Activated CD8-positive, alpha-beta memory T cell treated with anti-CD3 and anti-CD28 coated beads for 48 hours (primary cell): Measurements from ENCODE around the gene PLEKHN1.
"Not testable (repeated sequence)": the region's sequence is repeated elsewhere in the genome, so short reads cannot be mapped to it uniquely, and the experiment has no call there.

Experiments used
- DNase-seq, 3 experiments: peaks; one replicate each; pipeline ENCODE4 v3.0.0-alpha.2; 2020; ENCODE audit warnings: low read depth in 2 of 3, low spot score in 2 of 3

The PLEKHN1 gene

DNA sequence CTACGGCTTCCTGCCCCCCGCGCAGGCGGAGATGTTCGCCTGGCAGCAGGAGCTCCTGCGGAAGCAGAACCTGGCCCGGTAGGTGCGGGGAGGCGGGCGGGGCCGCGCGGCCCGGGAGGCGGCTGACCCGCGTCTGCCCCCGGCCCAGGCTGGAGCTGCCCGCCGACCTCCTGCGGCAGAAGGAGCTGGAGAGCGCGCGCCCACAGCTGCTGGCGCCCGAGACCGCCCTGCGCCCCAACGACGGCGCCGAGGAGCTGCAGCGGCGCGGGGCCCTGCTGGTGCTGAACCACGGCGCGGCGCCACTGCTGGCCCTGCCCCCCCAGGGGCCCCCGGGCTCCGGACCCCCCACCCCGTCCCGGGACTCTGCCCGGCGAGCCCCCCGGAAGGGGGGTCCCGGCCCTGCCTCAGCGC lies 23.9 kb upstream of the PLEKHN1 start:
- DNase-seq = no peak

DNA sequence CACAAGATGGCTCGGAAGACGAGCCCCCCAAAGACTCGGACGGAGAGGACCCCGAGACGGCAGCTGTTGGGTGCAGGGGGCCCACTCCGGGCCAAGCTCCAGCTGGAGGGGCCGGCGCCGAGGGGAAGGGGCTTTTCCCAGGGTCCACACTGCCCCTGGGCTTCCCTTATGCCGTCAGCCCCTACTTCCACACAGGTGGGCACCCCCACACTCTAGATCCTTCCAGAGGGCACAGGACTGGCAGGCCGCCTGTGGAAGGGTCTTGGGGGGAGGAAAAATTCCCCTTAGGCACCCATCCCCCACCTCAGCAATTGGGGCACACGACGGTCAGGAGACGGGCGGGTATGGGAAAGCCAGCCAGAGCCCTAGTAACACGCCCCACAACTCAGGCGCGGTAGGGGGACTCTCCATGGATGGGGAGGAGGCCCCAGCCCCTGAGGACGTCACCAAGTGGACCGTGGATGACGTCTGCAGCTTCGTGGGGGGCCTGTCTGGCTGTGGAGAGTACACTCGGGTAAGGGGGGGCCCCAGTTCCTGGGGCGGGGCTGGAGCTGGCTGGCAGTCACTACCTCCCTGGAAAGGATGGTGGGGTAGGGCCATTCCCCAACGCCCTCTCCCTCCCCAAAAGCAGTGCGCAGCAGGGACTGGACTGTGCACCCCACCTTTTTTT lies 23.3 kb upstream of the PLEKHN1 start:
- no peak for DNase-seq

DNA sequence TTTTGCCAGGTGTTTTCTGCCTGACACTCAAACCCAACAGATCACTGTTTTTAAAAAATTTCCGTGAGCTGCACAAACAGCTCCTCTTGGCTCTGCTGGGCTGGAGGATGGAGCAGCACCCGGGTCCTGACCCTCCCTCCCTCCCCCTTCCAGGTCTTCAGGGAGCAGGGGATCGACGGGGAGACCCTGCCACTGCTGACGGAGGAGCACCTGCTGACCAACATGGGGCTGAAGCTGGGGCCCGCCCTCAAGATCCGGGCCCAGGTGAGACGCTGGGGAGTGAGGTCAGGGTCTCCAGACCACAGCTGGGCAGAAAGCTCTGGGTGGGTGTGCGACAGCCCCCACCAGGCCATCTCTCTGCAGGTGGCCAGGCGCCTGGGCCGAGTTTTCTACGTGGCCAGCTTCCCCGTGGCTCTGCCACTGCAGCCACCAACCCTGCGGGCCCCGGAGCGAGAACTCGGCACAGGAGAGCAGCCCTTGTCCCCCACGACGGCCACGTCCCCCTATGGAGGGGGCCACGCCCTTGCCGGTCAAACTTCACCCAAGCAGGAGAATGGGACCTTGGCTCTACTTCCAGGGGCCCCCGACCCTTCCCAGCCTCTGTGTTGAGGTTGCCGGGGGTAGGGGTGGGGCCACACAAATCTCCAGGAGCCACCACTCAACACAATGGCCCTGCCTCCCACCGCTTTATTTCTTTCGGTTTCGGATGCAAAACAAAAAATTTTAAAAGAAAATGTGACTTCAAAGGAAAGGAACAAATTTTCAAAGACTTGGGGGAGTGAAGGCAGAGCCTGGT lies 22.5 kb upstream of the PLEKHN1 start:
- no peak for DNase-seq

DNA sequence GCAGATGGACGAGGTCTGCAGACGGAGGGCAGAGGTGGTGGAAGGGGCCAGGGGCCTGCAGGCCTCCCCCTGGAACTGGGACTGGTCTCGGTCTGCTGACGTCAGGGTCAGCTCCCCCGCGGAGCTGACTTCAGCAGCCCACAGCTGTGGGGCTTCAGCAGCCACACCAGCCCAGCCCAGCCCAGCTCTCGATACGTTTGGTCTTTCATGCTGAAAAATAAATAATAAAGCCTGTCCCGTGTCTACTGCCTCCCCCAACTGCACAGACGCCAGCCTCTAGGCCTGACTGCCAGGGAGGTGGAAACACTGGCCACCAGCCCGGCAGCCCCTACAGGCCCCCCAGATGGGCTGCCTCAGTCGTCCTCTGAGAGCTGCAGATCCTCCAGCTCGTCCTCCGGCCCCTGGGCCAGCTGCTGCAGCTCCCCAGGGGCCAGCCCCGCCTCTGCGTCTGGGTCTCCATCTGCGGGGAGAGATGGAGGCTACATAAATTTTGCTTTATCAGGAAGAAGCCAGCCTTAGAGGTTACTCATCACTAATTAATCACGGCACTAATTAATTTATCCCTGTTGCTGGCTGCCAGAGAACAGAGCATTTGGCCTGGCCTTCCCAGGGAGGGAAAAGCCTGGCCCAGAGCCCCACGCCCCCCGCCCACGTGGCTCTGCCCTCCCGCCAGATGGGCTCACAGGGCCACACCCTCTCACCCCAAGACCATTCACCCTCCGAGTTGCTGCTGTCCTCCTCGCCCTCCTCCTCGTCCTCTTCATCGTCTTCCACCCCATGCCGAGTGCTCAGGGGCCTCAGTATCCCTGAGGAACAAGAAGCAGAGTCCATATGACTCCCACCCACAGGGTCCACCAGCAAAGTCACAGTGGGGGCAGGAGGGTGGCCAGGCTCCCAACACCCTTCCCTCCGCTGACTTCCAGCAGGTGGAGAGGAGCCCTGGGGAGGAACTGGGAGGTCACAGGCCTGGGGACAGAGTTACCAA lies 21.6 kb upstream of the PLEKHN1 start:
- no peak for DNase-seq

DNA sequence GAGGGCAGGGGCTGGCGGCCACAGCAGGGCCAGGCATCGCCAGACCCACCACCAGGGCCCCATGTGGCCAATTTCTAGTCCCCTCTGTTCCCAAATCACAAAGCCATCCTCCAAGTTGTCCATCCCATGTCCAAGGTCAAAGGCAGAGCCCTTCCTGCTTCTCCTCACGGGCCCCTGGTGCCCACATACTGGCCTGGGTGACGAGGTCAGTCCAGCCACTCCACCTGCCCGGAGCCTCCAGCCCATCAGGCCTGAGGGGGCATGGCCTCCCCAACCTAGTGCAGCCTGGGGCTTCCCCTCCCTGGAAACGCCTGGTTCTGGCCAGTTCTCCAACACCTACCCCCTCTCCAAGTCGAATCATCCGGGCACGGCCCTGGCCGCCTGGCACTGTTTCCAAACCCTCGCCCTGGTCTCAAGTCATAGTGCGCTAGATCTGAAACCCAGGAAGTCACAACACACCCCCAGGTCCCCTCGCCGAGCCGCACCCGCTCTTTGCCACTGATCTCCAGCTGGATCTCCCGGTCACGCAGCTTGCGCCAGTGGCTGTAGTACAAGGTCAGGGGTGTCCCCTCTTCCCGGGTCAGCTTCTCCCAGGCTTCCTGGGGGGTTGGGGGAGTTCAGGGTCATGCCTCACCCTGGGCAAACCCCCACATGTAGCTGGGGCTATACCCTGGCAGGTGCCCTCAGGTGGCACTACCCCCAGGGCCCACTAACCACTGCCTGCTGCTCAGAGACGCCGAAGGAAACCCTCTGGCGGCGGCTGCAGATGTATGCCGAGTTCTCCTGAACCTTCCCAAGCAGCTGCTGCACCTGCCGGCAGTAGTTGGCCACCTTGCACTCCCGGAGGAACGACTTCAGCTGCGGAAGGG lies 20.4 kb upstream of the PLEKHN1 start:
- DNase-seq = no peak

DNA sequence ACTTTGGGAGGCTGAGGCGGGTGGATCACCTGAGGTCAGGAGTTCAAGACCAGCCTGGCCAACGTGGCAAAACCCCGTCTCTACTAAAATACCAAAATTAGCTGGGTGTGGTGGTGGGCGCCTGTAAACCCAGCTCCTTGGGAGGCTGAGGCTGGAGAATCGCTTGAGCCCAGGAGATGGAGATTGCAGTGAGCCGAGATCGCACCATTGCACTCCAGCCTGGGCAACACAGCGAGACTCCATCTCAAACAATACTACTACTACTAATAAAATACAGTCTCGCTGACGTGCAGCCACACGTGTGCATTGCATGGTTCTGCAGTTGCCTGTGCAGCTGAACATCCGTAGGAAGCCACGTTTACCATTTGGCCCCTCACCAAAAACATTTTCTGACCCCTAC lies 19.5 kb upstream of the PLEKHN1 start:
- not testable (repeated sequence) for DNase-seq

DNA sequence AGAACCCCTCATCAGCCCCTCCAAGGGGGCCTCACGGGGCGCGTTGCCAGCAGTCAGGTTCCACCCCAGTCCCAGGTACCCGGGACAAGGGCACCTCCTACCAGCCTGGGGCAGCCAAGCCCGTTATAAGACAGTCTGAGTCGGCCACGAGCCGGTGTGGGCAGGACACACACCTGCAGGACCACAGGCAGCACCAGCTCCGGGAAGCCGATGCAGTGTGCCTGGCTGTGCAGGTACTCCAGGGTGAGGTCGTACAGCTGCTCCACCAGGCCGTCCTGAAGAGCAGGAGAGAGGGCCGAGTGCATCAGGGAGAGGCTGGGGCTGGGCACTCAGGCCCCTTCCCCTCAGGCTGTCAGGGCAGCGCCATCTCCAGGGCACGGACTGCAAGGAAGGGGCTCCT lies 18.3 kb upstream of the PLEKHN1 start:
- DNase-seq = no peak

DNA sequence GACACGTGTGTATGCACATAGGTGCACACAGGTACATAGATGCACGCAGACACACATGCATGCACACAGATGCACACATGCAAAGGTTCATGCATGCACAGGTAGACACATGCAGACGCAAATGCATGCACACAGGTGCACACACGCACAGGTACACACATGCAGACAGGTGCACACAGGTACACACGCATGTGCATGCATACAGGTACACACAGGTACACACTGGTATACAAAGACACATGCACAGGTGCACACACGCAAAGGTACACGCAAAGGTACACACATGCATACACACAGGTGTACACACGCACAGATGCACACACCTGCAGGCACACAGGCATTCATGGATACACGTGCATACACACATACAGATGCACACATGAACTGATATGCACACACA lies 16.0 kb upstream of the PLEKHN1 start:
- no peak for DNase-seq

DNA sequence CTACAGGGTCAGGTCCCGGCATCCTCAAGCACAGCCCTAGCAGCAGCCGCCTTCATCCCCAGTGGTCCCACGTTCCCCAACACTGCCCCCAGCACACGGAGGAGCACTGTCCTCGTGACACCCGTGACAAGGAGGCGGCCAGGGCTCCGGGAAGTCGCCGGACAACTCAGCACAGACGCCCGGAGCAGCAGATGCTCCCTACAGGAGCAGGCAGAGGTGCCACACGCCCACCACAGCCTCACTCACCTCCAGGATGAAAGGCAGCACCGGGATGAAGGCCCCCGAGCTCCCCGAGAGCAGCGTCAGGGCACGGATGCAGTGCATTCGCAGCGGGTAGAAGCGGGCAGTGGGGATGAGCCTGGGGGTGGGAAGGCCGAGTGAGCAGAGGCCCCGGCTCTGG lies 15.4 kb upstream of the PLEKHN1 start:
- DNase-seq = no peak

DNA sequence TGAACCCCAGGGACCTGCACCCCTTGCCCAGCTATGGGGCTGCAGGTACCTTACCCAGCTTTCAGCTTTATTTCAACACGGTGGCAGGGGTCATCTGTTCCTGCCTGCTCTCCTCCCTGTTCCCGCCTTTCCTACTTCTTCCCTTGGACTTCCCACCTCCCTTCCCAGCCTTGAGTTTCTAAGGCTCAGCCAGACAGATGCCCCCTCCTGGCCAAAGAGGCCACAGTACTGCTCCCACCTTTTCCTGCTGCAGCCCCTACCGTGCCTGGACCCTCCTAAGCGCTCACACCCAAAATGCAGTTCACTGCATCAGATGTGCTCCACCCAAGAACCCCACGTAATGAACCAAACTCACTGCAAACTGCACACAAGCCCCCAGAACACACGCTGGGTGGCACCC lies 14.9 kb upstream of the PLEKHN1 start:
- no peak for DNase-seq

DNA sequence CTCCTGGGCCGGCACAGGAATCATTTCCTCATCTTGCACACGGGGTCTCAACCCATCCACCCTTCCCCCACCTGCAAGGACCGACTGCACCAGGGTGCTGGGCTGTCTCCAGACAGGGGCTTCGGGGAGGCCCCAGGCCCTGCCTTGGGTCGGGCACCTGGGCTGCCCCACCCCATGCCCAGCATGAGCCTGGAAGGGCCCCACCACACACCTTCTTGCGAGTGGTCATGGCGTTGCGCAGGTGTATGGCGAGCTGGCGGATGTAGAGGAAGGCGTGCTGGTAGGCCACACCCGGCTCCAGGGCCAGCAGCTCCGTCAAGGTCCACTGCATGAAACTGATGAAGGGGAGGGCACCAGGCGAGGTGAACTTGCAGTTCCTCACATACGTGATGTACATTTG lies 14.1 kb upstream of the PLEKHN1 start:
- no peak for DNase-seq

DNA sequence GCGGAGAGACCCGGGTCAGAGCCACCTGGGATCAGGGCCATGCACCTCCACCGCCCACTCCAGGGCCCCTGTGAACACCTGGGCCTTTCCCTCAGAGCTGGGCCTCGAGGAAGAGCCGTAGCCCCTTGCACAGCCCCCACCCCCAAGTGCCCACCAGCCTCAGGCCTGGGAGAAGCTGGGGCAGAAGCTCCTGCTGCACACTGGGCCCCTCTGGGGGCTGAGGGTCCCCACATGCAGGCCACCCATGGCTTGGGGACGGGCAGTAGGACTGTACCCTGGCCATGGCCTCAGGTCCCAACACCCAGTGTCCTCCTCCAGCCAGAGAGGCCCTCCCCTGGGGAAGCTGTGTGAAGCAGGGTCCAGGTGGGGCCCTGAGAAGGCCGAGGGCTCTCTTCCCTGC lies 13.7 kb upstream of the PLEKHN1 start:
- DNase-seq = no peak

DNA sequence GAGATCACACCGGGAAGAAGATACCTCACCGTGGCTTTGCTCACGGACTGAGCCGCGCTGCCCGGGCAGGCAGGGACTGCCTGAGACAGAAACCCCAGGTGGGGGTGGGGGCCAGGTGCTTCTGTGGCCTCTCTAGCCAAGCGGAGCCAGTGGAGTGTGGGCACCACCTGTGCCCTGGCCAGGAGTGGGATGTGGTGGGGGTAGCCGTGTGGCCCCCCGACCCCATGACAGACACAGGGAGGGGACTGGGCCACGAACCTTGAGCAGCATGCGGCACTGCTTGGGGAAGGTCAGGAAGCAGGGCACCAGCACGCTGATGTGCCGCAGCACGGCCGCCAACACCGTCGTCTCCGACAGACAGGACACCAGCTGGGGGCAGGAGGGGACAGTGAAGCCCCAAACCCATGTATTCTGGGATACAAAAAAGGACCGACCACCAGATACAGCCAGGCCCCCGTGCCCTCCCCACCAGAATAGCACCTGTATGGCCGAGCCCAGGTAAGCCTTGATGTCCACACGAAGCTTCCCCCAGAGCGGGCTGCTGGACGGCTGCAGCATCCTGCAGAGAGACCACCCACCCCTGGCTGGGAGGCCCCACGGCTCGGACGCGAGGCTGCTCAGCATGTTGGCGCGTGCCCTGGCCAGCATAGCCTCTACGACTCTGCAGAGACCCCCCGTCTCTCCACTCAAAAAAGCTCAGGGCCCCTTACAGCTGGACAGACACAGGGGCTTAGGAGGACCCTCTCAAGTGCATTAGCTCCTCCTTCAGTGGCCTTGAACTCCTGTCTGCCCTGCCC lies 12.6 kb upstream of the PLEKHN1 start:
- no peak for DNase-seq

DNA sequence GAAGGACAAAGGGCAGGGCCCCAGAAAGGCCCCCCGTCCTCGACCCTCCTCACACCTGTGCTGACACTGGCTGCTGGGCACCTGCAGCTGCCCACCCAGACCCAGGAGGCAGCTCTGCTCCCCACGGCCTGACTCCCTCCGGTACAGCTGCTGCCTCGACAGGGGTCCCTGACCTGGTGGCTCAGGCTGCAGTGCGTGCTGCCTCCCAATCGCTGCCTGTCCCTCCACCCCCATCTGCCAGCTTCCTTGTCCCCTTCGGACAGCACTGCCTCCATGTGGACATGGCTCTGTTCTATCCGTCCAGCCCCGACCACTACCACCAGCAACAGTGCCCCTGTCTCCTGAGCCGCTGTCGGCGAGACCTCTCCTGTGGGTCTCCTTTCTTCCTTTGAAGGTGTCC lies 11.4 kb upstream of the PLEKHN1 start:
- no peak for DNase-seq

DNA sequence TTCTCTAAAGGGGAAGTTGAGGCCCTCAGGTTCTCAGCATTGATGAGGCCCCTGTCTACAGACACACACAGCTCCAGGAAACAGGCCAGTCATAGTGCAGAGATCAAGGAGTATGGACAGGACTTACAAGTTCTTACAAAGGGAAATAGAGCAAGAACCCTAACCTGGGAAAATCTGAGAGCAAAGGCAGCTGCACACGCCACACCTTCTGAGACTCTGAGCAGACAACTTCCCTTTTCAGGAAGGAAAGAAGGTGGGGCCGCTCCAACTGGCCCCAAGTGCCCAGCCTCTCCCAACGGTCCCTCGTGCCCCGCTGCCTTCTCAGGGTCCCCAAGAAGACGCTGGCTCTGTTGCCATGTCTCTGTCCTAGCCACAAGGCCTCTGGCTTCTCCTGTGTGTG lies 10.8 kb upstream of the PLEKHN1 start:
- DNase-seq = no peak

DNA sequence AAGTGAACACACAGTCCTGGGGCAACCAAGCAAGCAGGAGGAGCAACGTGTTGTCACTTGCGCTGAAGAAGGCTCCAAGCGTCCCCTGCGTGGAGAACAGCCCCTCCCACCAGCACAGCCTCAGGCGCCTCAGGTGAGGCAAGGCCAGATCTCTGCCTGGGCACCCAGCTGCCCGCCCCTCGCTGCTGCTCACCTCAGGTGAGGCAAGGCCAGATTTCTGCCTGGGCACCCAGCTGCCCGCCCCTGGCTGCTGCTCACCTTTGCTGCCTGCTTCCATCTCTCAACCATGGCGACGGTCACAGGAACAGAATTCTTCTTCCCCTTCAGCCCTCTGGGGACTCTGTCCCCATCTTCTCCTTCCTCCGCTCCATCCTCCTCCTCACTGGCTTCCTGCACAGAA lies 9.6 kb upstream of the PLEKHN1 start:
- no peak for DNase-seq

DNA sequence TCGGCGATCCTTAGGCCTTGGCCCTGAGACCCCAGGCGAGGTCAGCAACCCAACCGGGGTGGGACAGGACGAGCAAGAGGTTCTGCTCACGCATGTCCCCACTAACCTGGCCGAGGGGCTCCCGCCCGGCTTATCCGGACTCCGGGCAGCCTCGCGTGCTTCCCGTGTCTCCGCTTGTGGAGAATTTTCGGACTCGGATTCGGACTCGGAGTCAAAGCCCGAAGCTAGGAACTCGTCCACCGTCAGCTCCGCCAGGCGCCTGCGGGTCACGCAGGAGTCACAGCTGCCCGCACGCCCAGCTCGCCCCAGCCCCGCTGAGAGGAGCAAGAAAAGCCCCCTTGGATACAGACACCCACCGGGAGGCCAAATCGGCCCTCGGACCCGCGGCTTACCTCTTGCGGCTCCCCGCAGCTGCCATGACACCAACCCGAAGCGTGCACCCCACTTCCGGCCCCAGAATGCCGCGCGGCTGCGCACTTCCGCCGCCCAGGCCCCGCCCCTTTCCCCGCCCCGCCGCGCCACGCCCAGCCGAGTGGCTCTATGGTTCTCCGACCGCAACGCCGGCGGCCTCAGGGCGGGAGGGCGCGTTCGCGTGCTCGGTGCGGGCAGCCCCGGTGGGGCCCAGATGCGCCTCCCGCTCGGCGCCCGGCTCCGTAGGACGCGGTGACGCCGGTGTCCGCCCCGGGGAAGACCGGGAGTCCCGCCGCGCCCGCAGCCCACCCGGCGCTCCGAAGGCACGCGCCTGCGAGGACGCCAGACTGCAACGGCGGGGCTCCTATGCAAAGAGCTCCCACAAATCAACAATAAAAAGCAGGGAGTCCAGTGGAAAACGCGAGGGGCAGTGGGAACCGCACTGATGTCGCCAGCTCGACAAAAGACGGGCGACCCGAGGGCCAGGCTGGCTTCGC lies 7.2 kb upstream of the PLEKHN1 start, which contains the start of gene NOC2L:
NOC2L (minus strand) TSS at position 434 of the 908 bp plus-strand sequence; CDS start at position 418, 16 bp downstream.
- DNase-seq = peak; percentile 97 to 99 (median 99)

DNA sequence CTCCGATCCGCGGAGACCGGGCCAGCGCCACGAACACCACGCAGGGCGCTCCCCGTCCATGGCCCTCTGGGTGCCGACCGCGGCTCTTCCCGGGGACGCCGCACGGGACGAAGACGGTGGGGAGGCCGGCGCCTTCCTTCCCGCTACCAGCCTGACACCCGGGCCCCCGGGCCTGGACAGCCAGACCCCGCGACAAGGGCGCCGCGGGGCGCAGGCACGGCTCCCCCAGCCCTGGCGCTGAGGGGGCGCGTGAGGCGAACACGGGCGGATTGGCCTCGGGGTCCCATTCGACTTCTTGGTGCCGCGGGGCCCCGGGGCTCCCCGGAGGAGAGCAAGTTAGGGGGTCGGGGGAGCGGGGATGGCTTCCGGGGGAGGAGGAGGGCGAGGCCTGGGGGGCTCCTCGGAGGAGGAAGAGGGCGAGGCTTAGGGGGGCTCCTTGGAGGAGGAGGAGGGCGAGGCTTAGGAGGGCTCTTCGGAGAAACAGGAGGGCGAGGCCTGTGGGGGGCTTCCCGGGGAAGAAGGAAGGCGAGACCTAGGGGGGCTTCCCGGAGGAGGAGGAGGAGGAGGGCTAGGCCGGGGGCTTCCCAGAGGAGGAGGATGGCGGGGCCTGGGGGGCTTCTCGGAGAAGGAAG lies 6.4 kb upstream of the PLEKHN1 start:
- DNase-seq = no peak
